Stimulated activated CD8-positive, alpha-beta memory T cell treated with anti-CD3 and anti-CD28 coated beads, Interleukin-4, amount 100 ng/mL, for 4 hours (primary cell): ENCODE data around the gene TGFA.

Experiments
- DNase-seq, 2 donors: peaks; one replicate each; pipeline ENCODE4 v3.0.0-alpha.2; 2020; ENCODE audit warnings: low read depth in 2 of 2, low spot score in 1 of 2

Gene TGFA

GRCh38 chr2:70553584-70554337 lies at the start of gene TGFA:
Gene TGFA (minus strand): TSS chr2:70553826. CDS start chr2:70553767, 59 bp downstream.
- peak; percentile 24 to 46 for DNase-seq

- no peak for DNase-seq
Measured at GRCh38 chr2:70603066-70603465, 49.4 kb upstream of the TGFA start.

- DNase-seq, result no peak
Measured at GRCh38 chr2:70598197-70598596, 44.6 kb upstream of the TGFA start.

- no peak for DNase-seq
Measured at GRCh38 chr2:70596739-70597138, 43.1 kb upstream of the TGFA start.

- DNase-seq, result no peak
Measured at GRCh38 chr2:70596293-70596692, 42.7 kb upstream of the TGFA start.

GRCh38 chr2:70583091-70583490 lies 29.5 kb upstream of the TGFA start:
- no peak for DNase-seq

- DNase-seq, result no peak
Measured at GRCh38 chr2:70580352-70580751, 26.7 kb upstream of the TGFA start.

- DNase-seq, result no peak
Measured at GRCh38 chr2:70574618-70575017, 21.0 kb upstream of the TGFA start.

- DNase-seq, result no peak
Measured at GRCh38 chr2:70574109-70574508, 20.5 kb upstream of the TGFA start.

GRCh38 chr2:70570041-70570661 lies 16.5 kb upstream of the TGFA start:
- no peak for DNase-seq

- no peak for DNase-seq
Measured at GRCh38 chr2:70569559-70569958, 15.9 kb upstream of the TGFA start.

- DNase-seq, result no peak
Measured at GRCh38 chr2:70566906-70567305, 13.3 kb upstream of the TGFA start.

- no peak for DNase-seq
Measured at GRCh38 chr2:70566464-70566863, 12.8 kb upstream of the TGFA start.

- DNase-seq, result no peak
Measured at GRCh38 chr2:70565039-70565731, 11.6 kb upstream of the TGFA start.

- DNase-seq, result no peak
Measured at GRCh38 chr2:70561893-70562292, 8.3 kb upstream of the TGFA start.

GRCh38 chr2:70560442-70560841 lies 6.8 kb upstream of the TGFA start:
- no peak for DNase-seq

- no peak for DNase-seq
Measured at GRCh38 chr2:70560040-70560439, 6.4 kb upstream of the TGFA start.

- no peak for DNase-seq
Measured at GRCh38 chr2:70558195-70558808, 4.7 kb upstream of the TGFA start.

GRCh38 chr2:70557171-70557838 lies 3.7 kb upstream of the TGFA start:
- no peak for DNase-seq

- no peak for DNase-seq
Measured at GRCh38 chr2:70556608-70557007, 3.0 kb upstream of the TGFA start.

GRCh38 chr2:70554338-70554892 lies 789 bp upstream of the TGFA start:
- DNase-seq, result no peak
